Measurements from ENCODE around the gene INCENP.

INCENP gene

GRCh38 chr11:62124186-62125113 is 639 bp downstream of the INCENP start:
- peak overlapping the region; percentile 68 for H3K27ac ChIP-seq (ENCODE audit: low read depth, low read length)

DNA sequence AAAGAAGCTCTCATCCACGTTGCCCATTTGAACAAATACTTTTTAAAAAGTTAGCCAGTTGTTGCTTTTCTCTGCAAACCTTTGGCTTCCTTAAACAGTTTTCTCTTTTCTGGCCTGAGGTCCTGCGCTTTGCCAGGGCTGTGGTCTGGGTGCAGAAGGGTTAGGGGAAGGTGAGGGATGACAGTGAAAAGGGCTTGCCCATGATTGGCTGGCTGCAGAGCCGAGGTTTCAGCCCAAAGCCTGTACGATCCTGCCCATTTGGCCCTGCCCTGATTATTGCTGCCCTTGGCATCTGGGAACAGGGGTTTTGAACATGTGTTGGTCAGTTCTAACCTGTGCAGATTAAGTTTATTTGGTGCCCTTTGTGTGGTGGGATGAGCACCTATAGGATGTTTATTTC is 1.5 kb downstream of the INCENP start:
- H3K4me3 ChIP-seq (ENCODE audit: low read depth, low read length) = peak overlapping the region; percentile 100
- H3K9me3 ChIP-seq (ENCODE audit: control insufficient read depth, insufficient read depth, low read length) = no peaks in the 10 kb centered on the region
- no peak overlapping the region for H3K27ac ChIP-seq (ENCODE audit: low read depth, low read length)
- H3K27me3 ChIP-seq (ENCODE audit: control insufficient read depth, insufficient read depth, low read length) = no peaks in the 10 kb centered on the region
- peaks cover 30% of the 10 kb centered on the region for H3K36me3 ChIP-seq (ENCODE audit: control insufficient read depth, insufficient read depth, low read length)
- H3K4me1 ChIP-seq (ENCODE audit: control insufficient read depth, insufficient read depth, low read length) = peaks cover 10% of the 10 kb centered on the region
- no peak overlapping the region for H3K9ac ChIP-seq (ENCODE audit: low read depth, low read length)

More at GRCh38 chr11:62124186-62125113, 639 bp downstream of the INCENP start:
- Histone ChIP-seq H3K9ac (ENCODE audit: low read depth, low read length) (peak overlapping the region; percentile 69), H3K4me1 (ENCODE audit: control insufficient read depth, insufficient read depth, low read length) (peaks cover 10% of the 10 kb centered on the region), H3K4me3 (ENCODE audit: low read depth, low read length) (peak overlapping the region; percentile 100), H3K36me3 (ENCODE audit: control insufficient read depth, insufficient read depth, low read length) (peaks cover 22% of the 10 kb centered on the region), H3K27me3 (ENCODE audit: control insufficient read depth, insufficient read depth, low read length) (no peaks in the 10 kb centered on the region), H3K9me3 (ENCODE audit: control insufficient read depth, insufficient read depth, low read length) (no peaks in the 10 kb centered on the region)

- Histone ChIP-seq H3K4me1 (ENCODE audit: control insufficient read depth, insufficient read depth, low read length) (peaks cover 10% of the 10 kb centered on the region), H3K9ac (ENCODE audit: low read depth, low read length) (no peak overlapping the region), H3K4me3 (ENCODE audit: low read depth, low read length) (peak overlapping the region; percentile 100; the same call in 1 of the 2 replicates), H3K9me3 (ENCODE audit: control insufficient read depth, insufficient read depth, low read length) (no peaks in the 10 kb centered on the region), H3K36me3 (ENCODE audit: control insufficient read depth, insufficient read depth, low read length) (peaks cover 36% of the 10 kb centered on the region), H3K27ac (ENCODE audit: low read depth, low read length) (no peak overlapping the region), H3K27me3 (ENCODE audit: control insufficient read depth, insufficient read depth, low read length) (no peaks in the 10 kb centered on the region)
Observed at GRCh38 chr11:62125881-62126280, 2.1 kb downstream of the INCENP start.

DNA sequence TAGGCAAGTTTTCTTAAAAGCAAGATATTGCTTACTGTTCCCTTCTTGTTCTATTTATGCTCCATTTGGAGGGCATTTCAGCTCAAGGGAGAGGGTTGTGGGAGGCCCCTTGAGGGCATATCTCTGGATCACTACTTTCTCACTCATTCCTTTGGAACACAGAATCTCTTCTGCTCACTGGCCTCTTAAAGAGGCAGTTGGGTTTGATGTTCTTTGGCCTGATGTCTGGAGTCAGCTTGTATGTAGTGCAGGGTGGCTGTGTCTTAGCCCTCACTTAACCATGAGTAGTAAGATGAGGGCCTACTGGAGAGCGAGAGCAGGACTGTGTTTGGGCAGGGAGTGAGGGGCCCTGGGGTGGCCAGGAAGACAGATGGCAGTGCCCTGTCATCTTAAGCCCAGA is 3.6 kb downstream of the INCENP start:
- no peaks in the 10 kb centered on the region for H3K9me3 ChIP-seq (ENCODE audit: control insufficient read depth, insufficient read depth, low read length)
- no peaks in the 10 kb centered on the region for H3K27me3 ChIP-seq (ENCODE audit: control insufficient read depth, insufficient read depth, low read length)
- H3K9ac ChIP-seq (ENCODE audit: low read depth, low read length) = no peak overlapping the region
- peaks cover 46% of the 10 kb centered on the region for H3K36me3 ChIP-seq (ENCODE audit: control insufficient read depth, insufficient read depth, low read length)
- H3K4me3 ChIP-seq (ENCODE audit: low read depth, low read length) = no peak overlapping the region
- peaks cover 10% of the 10 kb centered on the region for H3K4me1 ChIP-seq (ENCODE audit: control insufficient read depth, insufficient read depth, low read length)
- H3K27ac ChIP-seq (ENCODE audit: low read depth, low read length) = no peak overlapping the region

GRCh38 chr11:62127941-62128770 is 4.3 kb downstream of the INCENP start:
- Histone ChIP-seq H3K9me3 (ENCODE audit: control insufficient read depth, insufficient read depth, low read length) (no peaks in the 10 kb centered on the region), H3K9ac (ENCODE audit: low read depth, low read length) (no peak overlapping the region), H3K4me3 (ENCODE audit: low read depth, low read length) (no peak overlapping the region), H3K27ac (ENCODE audit: low read depth, low read length) (no peak overlapping the region), H3K36me3 (ENCODE audit: control insufficient read depth, insufficient read depth, low read length) (peaks cover 53% of the 10 kb centered on the region), H3K4me1 (ENCODE audit: control insufficient read depth, insufficient read depth, low read length) (peaks cover 10% of the 10 kb centered on the region), H3K27me3 (ENCODE audit: control insufficient read depth, insufficient read depth, low read length) (no peaks in the 10 kb centered on the region)

DNA sequence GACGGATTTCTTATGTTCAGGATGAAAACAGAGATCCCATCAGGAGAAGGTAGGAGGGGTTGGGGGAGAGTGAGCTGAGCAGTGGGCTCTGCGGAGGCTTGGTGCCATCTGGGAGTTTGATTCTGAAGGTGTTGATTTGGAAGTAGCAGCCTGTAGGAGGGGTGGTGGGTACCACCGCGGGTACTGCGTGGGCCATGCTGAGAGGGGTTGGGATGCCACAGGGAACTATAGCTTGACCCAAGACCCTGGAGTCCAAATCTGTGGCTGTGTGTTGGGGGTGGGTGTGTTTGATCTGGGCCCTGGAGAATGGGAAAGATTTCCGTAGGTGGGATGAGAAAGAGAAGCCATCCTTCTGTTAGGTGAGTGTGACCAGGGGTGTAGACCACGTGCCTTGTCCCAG is 5.0 kb downstream of the INCENP start:
- peaks cover 58% of the 10 kb centered on the region for H3K36me3 ChIP-seq (ENCODE audit: control insufficient read depth, insufficient read depth, low read length)
- no peak overlapping the region for H3K4me3 ChIP-seq (ENCODE audit: low read depth, low read length)
- H3K9me3 ChIP-seq (ENCODE audit: control insufficient read depth, insufficient read depth, low read length) = no peaks in the 10 kb centered on the region
- H3K27me3 ChIP-seq (ENCODE audit: control insufficient read depth, insufficient read depth, low read length) = no peaks in the 10 kb centered on the region
- H3K4me1 ChIP-seq (ENCODE audit: control insufficient read depth, insufficient read depth, low read length) = peaks cover 10% of the 10 kb centered on the region
- H3K9ac ChIP-seq (ENCODE audit: low read depth, low read length) = no peak overlapping the region
- H3K27ac ChIP-seq (ENCODE audit: low read depth, low read length) = no peak overlapping the region

DNA sequence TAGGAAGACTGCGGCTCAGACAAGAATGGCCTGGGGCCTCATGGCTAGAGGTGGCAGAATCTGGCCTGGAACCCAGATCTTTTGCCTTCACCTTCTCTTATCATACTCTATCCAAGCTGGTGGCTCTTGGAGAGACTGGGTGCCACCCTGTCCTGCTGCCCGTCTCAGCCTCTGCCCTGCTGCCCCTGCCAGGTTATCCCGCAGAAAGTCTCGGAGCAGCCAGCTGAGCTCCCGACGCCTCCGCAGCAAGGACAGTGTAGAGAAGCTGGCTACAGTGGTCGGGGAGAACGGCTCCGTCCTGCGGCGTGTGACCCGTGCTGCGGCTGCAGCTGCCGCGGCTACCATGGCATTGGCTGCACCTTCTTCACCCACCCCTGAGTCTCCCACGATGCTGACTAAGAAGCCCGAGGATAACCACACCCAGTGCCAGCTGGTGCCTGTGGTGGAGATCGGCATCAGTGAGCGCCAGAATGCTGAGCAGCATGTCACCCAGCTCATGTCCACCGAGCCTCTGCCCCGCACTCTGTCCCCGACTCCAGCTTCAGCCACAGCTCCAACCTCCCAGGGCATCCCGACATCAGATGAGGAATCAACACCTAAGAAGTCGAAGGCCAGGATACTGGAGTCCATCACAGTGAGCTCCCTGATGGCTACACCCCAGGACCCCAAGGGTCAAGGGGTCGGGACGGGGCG is 5.9 kb downstream of the INCENP start:
- Histone ChIP-seq H3K9me3 (ENCODE audit: control insufficient read depth, insufficient read depth, low read length) (no peaks in the 10 kb centered on the region), H3K36me3 (ENCODE audit: control insufficient read depth, insufficient read depth, low read length) (peaks cover 66% of the 10 kb centered on the region), H3K9ac (ENCODE audit: low read depth, low read length) (no peak overlapping the region), H3K4me3 (ENCODE audit: low read depth, low read length) (no peak overlapping the region), H3K4me1 (ENCODE audit: control insufficient read depth, insufficient read depth, low read length) (peaks cover 10% of the 10 kb centered on the region), H3K27me3 (ENCODE audit: control insufficient read depth, insufficient read depth, low read length) (no peaks in the 10 kb centered on the region), H3K27ac (ENCODE audit: low read depth, low read length) (no peak overlapping the region)

DNA sequence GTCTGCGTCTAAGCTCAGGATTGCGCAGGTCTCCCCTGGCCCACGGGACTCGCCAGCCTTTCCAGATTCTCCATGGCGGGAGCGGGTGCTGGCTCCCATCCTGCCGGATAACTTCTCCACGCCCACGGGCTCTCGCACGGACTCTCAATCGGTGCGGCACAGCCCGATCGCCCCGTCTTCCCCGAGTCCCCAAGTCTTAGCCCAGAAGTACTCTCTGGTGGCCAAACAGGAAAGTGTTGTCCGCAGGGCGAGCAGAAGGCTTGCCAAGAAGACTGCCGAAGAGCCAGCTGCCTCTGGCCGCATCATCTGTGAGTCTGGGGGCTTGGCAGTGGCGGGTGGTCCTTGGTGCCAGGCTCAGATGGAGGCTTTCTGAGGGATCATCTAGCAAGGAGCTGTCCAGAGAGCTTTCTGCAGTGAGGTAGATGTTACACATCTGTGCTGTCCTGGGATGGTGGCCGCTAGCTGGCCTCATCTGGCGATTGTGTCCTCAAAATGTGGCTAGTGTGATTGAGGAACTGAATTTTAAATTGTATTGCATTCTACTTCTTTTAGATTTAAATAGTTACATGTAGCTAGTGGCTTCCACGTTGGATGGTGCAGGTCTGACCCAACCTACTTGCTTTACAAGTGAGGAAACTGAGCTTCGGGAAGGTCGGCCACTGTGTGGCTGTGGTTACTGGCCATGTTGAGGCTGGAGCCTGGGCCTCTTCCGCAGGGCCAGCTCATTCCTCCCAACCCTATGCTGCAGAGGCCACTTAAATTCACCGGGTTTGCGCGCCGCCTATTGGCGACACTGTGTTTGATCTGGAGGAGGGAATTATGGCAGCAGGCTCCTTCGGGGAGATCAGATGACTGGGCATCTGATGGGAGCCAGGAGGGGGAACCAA is 6.7 kb downstream of the INCENP start:
- Histone ChIP-seq H3K9ac (ENCODE audit: low read depth, low read length) (no peak overlapping the region), H3K27me3 (ENCODE audit: control insufficient read depth, insufficient read depth, low read length) (no peaks in the 10 kb centered on the region), H3K36me3 (ENCODE audit: control insufficient read depth, insufficient read depth, low read length) (peaks cover 72% of the 10 kb centered on the region), H3K9me3 (ENCODE audit: control insufficient read depth, insufficient read depth, low read length) (no peaks in the 10 kb centered on the region), H3K27ac (ENCODE audit: low read depth, low read length) (no peak overlapping the region), H3K4me1 (ENCODE audit: control insufficient read depth, insufficient read depth, low read length) (peaks cover 3% of the 10 kb centered on the region; the same call in 1 of the 2 replicates), H3K4me3 (ENCODE audit: low read depth, low read length) (no peak overlapping the region)

DNA sequence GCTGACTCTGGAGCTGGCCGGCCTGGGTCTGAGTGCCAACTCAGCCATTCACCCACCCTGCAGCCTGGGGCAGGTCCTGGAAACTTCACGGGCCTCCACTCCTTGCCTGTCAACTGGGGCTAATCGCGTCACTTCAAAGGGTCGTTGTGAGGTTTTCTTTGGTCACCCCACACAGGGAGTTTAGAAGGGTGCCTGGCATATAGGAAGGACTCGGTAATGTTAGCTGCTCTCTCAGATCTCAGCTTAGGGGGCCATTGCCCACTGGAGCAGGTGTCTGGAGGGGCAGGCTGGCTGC is 7.3 kb downstream of the INCENP start:
- peaks cover 74% of the 10 kb centered on the region for H3K36me3 ChIP-seq (ENCODE audit: control insufficient read depth, insufficient read depth, low read length)

DNA sequence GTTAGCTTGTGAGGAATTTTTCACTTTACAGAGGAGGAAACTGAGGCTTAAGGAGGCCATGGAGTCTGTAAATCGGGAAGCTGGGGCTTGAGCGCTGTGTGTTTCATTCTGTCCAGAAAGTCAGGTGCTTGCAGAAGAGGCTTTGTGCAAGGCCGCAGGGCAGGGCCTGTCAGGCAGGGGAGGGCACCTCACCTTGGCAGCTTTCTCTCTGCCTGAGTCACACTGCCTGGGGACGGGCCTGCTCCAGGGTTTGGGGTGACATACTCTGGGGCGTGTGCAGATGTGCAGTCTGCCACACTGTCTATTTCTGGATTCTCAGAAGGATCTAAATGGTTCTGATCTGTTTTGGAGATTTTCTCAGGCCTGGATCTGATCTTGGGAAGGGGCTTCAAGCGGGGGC is 8.4 kb downstream of the INCENP start:
- H3K36me3 ChIP-seq (ENCODE audit: control insufficient read depth, insufficient read depth, low read length) = peaks cover 74% of the 10 kb centered on the region
- no peak overlapping the region for H3K9ac ChIP-seq (ENCODE audit: low read depth, low read length)
- no peaks in the 10 kb centered on the region for H3K9me3 ChIP-seq (ENCODE audit: control insufficient read depth, insufficient read depth, low read length)
- H3K4me1 ChIP-seq (ENCODE audit: control insufficient read depth, insufficient read depth, low read length) = no peaks in the 10 kb centered on the region
- no peaks in the 10 kb centered on the region for H3K27me3 ChIP-seq (ENCODE audit: control insufficient read depth, insufficient read depth, low read length)
- H3K27ac ChIP-seq (ENCODE audit: low read depth, low read length) = no peak overlapping the region
- H3K4me3 ChIP-seq (ENCODE audit: low read depth, low read length) = no peak overlapping the region

More for the DNA sequence above, 7.3 kb downstream of the INCENP start:
- Histone ChIP-seq H3K4me3 (ENCODE audit: low read depth, low read length) (no peak overlapping the region), H3K27ac (ENCODE audit: low read depth, low read length) (no peak overlapping the region), H3K27me3 (ENCODE audit: control insufficient read depth, insufficient read depth, low read length) (no peaks in the 10 kb centered on the region), H3K9ac (ENCODE audit: low read depth, low read length) (no peak overlapping the region), H3K9me3 (ENCODE audit: control insufficient read depth, insufficient read depth, low read length) (no peaks in the 10 kb centered on the region), H3K4me1 (ENCODE audit: control insufficient read depth, insufficient read depth, low read length) (no peaks in the 10 kb centered on the region)
